Stimulated activated CD4-positive, alpha-beta T cell treated with anti-CD3 and anti-CD28 coated beads, Interleukin-4, amount 100 ng/mL, for 1 hour (primary cell): ENCODE measurements around the gene F7.
A peak's percentile ranks its signal among the peaks of the same experiment; 100 is the strongest.

Source experiments
- DNase-seq: peaks from one replicate; pipeline ENCODE4 v3.0.0-alpha.2; 2020

The F7 gene

DNA sequence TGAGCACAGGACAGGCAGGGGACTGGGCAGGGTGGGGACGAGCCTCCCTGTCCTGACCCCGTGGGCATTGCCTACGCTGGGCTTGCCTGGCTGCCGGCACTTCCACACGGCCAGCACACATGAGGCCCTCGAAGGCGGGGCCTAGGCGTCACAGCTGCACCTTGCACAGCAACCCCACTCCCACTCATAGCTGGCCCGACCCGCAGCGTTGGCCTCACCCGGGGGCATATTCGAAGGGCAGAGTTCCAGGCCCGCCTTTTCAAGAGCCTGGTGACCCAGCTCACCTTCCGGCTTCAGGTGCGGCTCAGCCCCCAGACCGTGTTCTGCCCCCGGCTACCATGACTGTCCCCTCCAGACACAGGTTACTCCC, 36.0 kb downstream of the F7 start:
- no peak for DNase-seq

DNA sequence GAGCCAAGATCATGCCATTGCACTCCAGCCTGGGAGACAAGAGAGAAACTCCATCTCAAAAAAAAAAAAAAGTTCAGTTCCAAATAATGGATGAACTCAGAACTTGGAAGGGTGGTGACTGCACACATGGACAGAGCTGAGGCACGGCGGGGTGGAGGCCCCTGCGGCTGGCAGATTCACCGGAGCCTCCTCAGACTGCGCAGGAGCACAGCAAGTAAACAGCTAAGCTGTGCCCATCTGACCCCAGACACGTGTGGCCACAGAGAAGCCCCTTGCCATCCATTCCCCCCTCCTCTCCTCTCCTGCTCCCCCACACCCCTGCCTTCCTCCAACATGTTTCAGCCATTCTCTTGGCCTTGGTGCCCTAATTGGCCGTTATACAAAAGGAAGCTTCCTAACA, 37.3 kb downstream of the F7 start:
- no peak for DNase-seq

DNA sequence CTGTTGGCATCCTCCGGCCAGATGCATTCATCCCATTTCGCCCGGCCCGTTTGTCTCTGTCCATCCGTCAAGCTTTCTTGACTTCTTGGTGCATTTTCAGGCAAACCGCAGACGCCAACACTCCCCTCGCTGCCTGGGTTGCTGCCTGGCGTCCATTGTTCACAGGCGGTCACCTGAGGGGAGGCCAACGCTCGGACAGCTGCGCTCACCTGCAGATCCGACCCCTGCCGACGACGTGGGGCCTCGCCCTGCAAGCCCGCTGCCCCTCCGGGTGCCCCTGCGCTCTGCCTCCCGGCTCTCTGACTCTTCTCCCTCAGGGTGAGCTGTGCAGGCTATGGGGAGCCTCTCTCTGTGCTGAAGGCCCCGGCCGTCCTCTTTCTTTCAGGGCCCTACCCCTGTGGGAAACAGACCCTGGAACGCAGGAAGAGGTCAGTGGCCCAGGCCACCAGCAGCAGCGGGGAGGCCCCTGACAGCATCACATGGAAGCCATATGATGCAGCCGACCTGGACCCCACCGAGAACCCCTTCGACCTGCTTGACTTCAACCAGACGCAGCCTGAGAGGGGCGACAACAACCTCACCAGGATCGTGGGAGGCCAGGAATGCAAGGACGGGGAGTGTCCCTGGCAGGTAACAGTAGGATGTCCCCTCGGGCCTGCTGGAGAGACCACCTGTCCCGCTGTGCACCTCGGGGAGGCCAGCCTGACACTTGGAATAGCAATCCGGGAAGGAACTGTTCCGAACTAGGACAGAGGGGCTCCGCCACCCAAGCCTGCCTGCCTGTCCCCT, 38.1 kb downstream of the F7 start:
- no peak for DNase-seq

DNA sequence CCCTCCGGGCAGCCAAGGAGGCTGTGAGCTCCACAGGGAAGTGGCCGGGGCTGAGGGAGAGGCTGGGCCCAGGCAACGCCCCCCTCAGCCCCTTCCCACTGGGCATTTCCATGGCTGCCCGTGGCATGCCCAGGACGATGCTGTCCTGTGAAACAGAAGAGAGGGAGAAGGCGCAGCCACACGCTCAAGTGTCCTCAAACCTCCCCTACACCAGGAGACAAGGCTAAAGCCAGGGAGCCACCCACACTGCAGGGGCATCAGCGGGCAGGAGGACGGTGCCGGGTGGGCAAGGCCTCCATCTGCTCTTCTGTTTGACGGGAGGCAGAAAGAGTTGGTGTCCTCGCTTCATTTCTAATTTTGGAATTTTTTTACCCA, 38.7 kb downstream of the F7 start:
- DNase-seq: no peak

DNA sequence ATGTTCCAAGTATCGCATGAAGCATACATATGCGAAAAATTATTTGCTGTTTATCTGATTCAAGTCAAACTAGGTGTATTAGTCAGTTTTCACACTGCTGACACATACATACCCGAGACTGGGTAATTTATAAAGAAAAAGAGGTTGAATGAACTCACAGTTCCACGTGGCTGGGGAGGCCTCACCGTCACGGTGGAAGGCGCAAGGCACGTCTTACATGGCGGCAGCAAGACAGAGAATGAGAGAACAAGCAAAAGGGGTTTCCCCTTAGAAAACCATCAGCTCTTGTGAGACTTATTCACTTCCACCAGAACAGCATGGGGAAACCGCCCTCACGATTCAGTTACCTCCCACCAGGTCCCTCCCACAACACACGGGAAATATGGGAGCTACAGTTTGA, 39.9 kb downstream of the F7 start:
- DNase-seq: peak; percentile 53

DNA sequence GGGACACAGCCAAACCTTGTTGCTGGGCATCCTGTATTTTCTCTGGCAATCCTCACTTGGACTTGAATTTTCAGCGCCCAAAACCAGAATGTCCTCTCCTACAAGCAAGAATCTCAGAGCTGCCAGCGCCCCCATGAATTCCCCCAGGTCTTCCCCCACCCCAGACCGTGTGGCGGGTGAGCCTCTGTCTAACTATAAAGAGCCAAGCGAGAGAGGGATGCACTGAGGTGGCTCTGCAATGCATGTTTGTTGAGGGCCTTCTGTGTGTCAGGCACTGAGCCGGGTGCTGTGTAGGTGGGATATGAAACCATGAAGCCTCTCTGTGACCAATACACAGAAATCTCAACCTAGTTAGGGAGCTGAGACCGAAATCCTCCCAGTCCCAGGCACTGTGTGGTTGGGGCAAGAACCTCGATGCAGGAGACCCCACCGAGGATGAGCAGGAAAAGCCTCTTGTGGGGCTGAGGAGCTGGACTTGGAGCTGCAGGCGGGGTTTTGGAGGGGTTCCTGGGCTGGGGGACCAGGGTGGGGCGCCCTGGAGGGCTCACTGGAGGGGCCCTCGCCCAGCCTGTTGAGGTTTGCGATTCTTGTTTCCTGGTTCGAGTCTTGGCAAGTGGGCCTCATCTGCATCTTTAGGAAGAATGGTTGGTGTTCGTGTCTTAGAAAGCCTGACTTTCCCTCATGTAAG, 40.5 kb downstream of the F7 start:
- no peak for DNase-seq

DNA sequence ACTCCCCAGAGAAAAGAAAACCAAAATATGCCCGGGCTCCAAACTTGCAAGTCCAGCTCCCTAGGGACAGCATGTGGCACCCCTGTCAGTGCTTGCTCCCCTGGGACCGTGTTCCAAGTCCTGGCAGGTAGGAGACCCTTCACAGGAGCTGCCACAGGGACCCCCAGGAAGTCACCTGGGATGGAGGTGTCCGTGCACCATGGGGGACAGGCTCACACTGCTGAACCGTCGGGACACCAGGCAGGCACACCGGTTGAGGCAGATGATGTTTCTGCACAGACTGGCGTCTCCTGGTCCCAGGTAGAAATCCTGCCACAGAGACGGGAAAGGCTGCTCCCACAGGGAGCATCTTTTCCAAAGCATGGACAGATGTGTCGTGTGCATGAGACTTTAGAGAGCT, 41.2 kb downstream of the F7 start:
- no peak for DNase-seq

DNA sequence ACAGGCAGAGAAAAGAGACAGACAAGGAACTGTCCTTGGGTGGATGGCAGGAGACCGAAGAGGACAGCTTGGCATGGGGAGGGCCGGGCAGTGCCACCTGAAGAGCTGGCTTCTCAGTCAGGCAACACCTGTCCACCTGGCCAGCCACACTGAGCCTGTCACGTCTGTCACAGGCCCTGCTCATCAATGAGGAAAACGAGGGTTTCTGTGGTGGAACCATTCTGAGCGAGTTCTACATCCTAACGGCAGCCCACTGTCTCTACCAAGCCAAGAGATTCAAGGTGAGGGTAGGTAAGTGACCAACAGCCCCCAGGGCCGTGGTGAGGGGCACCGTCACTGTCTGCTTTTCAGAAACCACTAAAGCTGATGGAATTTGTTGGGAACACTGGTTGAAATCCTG, 41.6 kb downstream of the F7 start:
- DNase-seq: no peak

DNA sequence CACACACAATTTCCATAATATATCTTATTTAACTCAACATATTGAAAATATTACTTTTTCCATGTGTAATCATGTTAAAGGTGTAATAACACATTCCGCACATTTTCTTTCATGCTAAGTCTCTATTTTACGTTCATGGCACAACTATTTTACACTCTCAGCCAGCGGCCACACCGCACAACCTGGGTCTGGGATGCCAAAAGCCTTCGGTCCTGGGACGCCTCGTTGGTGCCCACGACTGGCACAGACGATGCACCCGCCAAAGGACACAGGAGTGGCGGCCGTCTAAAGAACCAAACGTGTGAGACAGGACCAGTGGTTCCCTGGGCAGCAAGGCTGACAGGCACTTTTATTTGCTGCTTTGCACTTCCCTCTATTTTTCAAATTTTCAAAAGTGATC, 42.8 kb downstream of the F7 start:
- no peak for DNase-seq

DNA sequence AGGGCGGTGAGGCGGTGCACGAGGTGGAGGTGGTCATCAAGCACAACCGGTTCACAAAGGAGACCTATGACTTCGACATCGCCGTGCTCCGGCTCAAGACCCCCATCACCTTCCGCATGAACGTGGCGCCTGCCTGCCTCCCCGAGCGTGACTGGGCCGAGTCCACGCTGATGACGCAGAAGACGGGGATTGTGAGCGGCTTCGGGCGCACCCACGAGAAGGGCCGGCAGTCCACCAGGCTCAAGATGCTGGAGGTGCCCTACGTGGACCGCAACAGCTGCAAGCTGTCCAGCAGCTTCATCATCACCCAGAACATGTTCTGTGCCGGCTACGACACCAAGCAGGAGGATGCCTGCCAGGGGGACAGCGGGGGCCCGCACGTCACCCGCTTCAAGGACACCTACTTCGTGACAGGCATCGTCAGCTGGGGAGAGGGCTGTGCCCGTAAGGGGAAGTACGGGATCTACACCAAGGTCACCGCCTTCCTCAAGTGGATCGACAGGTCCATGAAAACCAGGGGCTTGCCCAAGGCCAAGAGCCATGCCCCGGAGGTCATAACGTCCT, 43.4 kb downstream of the F7 start:
- no peak for DNase-seq

DNA sequence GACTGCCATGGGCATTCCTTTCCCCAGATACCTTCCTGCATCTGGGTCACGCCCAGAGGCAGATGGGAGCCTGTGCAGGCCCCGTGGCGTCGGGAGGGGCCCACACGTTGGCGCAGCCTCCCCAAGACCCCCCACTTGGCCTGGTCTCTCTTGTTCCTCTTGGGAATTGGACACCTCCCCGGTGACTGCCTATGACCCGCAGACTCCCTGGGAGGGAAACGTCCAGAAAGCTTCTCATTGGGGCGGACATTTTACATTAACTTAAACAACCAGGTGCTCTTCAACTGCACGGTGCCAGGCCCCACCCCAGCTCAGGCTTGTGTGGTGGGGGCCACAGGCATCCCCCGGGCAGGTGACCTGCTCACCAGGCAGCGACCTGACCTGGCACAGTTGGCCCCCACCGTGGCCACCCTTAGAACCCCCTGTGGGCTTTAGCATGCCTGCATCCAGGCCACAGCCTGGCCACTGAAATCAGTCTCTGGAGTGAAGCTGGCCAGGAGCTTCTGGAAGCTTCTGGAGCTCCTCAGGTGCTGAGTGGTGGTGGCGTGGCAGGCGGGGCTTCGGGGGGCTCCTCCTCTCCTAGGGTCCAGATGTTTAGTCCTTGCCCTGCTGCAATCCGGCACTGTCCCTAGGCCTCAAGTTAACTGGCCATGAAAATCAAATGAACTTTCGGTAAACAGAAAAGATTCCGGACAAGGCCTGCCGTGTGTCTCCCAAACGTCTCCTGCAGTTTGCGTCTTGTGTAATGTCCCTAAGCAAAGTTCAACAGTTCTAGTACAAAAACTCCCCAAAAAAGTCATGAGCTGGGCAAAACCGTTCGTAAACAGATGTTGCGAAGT, 44.3 kb downstream of the F7 start:
- no peak for DNase-seq

DNA sequence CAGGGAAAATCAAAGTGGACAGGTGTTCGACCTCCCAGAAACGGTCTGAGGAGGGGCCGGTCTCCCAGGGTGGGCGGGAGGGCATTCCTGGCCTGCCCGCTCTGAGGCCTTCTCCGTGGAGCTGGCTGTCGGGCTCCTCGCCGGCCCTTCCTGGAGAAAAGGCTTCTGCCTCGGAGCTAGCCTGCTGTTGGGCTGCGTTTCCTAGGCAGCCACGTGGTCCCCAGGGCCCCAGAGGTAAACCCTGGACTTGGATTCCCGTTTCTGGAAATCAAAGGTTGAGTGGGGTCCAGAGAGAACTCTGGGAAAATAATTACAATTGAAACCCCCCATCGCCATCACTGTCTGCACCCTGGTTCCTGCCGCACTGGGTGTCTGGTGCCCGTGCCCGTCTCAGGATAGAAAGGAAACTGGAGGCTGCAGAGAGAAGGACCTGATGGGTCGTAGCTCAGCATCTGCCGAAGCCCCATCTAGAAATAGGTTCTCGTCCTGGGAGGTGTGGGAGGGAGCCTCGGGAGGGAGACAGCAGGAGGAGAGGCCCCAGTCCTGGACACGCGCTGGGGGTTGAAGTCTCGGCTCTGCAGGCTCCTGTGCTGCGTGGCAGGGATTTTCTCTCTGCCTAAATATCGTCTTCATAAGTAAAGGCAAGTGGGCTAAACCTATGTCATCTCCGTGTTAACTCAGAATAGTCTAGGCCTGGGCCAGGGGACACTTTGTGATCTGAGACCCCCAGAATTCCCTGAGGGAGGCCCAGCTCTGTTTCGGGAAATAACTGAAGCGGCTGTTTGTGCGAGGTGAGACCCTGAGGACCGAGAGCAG, 45.2 kb downstream of the F7 start:
- no peak for DNase-seq

DNA sequence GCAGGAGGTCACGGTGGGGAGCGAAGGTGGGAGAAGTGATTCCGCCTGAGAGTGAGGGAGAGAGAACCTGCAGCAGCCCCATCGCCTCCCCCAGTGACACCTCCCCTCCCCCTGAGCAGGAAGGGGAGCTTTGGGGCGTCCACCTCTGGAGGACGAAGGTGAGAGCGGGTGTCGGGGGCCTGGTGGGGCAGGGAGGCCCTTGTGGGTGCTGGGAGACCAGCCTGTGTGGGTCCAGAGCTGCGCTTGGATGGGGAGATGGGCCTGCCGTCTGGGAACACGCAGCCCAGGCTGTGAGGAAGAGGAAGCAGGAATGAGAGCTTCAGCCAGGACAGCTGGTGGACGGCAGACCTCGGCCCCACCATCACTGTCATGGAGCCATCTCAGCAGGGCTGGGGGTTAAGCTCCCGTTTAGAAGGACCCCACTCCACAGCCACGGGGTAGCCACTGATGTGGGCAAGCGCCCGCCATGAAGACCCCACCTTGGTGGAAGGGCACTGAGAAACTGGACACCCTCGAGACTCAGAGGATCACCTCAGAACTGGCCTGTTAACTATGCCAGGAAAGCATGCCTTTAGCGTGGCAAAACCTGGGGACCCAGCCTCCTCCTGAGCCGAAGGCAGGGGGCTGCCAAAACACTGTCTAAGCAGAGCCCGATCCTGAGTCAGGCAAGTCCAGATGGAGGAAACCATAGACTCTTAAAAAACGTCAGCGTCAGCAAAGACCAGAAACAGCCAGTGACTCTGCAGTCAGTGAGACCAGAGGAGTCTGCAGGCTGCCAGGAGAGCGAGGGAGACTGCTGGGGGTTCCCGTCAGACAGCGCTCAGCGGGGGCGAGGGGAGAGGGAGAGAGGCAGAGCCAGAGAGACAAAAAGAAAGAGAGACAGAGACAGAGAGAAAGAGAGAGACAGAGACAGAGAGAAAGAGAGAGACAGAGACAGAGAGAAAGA, 46.4 kb downstream of the F7 start:
- DNase-seq: peak; percentile 28

DNA sequence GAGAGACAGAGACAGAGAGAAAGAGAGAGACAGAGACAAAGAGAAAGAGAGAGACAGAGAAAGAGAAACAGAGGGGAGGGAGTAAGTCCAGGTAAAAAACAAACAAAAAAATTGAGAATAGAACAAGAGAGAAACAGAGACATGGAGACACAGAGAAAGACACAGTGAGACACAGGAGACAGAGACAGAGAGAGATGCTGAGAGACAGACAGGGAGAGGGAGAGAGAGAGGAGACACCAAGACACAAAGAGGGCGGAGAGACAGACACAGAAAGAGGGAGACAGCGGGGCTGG, 47.0 kb downstream of the F7 start:
- DNase-seq: no peak

DNA sequence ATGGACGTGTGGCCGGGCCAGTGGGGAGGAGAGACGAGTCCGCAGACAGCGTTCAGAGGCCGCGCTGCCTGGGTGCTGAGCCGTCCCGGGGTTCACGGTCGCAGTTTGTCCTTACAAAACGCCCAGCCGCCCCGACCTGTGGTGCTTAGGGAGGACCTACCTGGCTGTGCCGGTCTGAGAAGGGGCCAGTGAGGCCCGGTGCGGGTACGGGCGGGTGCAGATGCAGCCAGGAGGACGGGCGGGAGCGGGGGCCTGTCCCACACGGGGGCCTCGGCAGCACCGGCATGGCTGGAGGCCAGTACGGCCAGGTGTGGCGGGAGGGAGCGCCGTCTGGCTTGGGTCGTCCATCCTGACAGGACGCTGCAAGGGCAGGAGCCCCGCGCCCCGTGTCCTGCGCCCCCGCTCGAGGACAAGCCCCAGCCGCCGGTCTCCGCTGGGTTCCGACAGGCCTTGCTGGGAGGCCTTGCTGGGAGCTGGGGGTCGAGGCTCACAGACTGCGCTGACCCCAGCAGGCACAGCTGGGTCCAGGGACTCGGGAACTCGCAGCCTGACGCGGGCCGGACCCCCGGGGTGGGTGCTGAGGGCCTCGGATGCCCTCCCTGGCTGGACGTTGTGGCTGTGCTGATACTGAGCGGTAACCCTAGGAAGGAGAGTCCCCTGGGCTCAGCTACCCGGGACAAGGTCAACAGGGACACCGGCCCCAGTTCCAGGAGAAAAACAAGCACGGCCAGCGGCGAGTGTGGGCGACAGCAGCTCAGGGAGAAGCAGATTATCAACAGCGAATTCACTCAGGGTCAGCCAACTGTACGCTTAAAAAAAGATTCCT, 47.6 kb downstream of the F7 start:
- DNase-seq: peak; percentile 25

DNA sequence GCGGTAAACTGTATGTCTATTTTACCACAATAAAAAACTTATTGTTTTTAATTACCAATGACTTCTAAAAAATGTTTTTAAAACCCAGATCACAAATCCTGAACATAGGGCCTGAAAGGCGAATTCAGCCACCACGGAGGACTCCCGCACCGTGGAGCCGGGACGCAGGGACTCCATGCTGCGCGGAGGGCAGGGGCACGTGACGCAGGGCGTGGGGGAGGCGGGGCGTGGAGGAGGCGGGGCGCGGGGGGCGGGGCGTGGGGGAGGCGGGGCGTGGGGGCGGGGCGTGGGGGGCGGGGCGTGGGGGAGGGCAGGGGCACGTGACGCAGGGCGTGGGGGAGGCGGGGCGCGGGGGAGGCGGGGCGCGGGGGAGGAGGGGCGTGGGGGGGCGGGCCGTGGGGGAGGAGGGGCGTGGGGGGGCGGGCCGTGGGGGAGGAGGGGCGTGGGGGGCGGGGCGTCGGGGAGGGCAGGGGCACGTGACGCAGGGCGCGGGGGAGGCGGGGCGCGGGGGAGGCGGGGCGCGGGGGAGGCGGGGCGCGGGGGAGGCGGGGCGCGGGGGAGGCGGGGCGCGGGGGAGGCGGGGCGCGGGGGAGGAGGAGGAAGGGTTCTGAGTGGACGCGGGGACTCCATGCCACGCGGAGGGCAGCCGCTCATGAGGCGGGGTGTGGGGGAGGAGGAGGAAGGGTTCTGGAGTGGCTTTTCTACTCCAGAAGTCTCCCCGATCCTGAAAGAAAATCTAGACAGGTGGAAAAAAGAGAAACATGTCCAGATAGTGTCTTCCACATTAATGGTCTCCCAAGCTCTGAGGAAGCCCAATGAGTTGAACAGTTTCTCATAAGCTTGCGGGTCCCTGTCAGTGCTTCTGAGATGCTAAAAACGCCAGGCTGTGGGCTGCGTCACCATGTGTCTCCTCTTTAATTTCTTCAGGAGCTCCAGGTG, 48.5 kb downstream of the F7 start:
- peak; percentile 71 for DNase-seq

DNA sequence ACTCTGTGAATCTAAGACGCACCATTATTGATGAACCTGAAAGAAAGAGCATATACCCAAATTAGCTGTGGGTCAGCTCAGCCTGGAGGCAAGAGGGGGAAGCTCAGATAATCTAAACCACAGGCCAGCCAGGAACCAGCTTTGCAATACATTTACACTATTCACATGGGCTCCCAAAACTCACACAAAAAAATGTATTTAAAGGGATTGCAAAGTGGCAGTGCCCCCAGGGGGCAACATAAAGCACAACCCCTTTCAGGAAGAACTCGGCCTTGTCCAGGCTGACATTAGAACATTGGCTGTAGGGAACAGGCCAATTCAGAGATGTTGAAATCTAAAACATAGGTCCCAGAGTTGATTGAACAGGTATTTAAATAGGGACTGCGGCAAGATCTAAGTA, 49.6 kb downstream of the F7 start:
- no peak for DNase-seq

DNA sequence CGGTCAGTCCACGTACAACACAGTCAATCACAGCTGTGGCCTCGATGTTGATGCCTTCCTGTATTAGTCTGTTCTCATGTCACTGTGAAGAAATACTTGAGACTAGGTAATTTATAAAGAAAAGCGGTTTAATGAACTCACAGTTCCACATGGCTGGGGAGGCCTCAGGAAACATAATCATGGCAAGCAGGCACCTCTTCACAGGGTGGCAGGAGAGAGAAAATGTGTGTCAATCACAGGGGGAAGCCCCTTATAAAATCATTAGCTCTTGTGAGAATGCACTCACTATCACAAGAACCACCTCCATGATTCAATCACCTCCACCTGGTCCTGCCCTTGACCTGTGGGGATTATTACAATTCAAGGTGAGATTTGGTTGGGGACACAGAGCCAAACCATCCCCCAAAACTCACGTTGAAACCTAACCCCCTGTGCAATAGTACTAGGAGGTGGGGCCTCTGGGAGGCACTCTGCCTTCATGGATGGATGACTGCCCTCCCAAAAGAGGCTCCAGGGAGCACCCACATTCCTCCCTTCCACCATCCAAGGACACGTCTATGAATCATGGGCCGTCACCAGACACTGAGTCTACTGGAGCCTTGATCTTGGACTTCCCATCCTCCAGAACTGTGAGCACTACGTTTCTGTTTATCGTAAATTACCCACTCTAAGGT, 50.5 kb downstream of the F7 start:
- DNase-seq: no peak
